Stimulated activated CD8-positive, alpha-beta memory T cell treated with anti-CD3 and anti-CD28 coated beads, Interleukin-12 subunit alpha, Interleukin-12 subunit beta, amount 100 ng/mL, for 1 hour (primary cell): ENCODE data around the gene NRP1.

Experiments used
- DNase-seq: peaks from one replicate; pipeline ENCODE4 v3.0.0-alpha.2; 2020; ENCODE audit warnings: low read depth

NRP1 gene

GRCh38 chr10:33349268-33349667 is 14.8 kb upstream of the NRP1 start:
- no peak for DNase-seq

GRCh38 chr10:33347211-33347610 is 12.7 kb upstream of the NRP1 start:
- no peak for DNase-seq

- DNase-seq = no peak
Observed at GRCh38 chr10:33345236-33345635, 10.8 kb upstream of the NRP1 start.

- no peak for DNase-seq
Observed at GRCh38 chr10:33344676-33345075, 10.2 kb upstream of the NRP1 start.

GRCh38 chr10:33341637-33342036 is 7.2 kb upstream of the NRP1 start:
- DNase-seq = no peak

GRCh38 chr10:33337326-33337957 is 3.0 kb upstream of the NRP1 start:
- no peak for DNase-seq

- DNase-seq = no peak
Observed at GRCh38 chr10:33336582-33337325, 2.3 kb upstream of the NRP1 start.

- DNase-seq = no peak
Observed at GRCh38 chr10:33335801-33336581, 1.5 kb upstream of the NRP1 start.

- DNase-seq = no peak
Observed at GRCh38 chr10:33335551-33335800, 1.0 kb upstream of the NRP1 start.

GRCh38 chr10:33334805-33335550 is 511 bp upstream of the NRP1 start:
- no peak for DNase-seq

GRCh38 chr10:33333260-33334101 is 986 bp downstream of the NRP1 start:
- DNase-seq = peak; percentile 19

- no peak for DNase-seq
Observed at GRCh38 chr10:33332183-33333065, 2.0 kb downstream of the NRP1 start.

GRCh38 chr10:33331379-33331694 is 3.1 kb downstream of the NRP1 start:
- DNase-seq = no peak

GRCh38 chr10:33330543-33331378 is 3.7 kb downstream of the NRP1 start:
- DNase-seq = peak; percentile 71

GRCh38 chr10:33329178-33329577 is 5.3 kb downstream of the NRP1 start:
- DNase-seq = no peak

- DNase-seq = no peak
Observed at GRCh38 chr10:33328253-33328652, 6.2 kb downstream of the NRP1 start.

- no peak for DNase-seq
Observed at GRCh38 chr10:33327751-33328150, 6.7 kb downstream of the NRP1 start.

- no peak for DNase-seq
Observed at GRCh38 chr10:33326933-33327332, 7.5 kb downstream of the NRP1 start.

- no peak for DNase-seq
Observed at GRCh38 chr10:33325929-33326328, 8.5 kb downstream of the NRP1 start.

GRCh38 chr10:33323721-33324120 is 10.7 kb downstream of the NRP1 start:
- DNase-seq = no peak
